LNCaP clone FGC (cell line): ENCODE measurements around the gene OR10H2.
A peak's percentile ranks its signal among the peaks of the same experiment; 100 is the strongest.
"Not testable (repeated sequence)": the region's sequence is repeated elsewhere in the genome, so short reads cannot be mapped to it uniquely, and the experiment has no call there.

Experiments used
- DNase-seq: peaks from one replicate; pipeline ENCODE4 v3.0.0-alpha.2; 2011; ENCODE audit warnings: low read depth
- H3K4me3 ChIP-seq: 2 replicates; pipeline ENCODE4 v1.5.1; 2011; ENCODE audit warnings: mild to moderate bottlenecking, low read depth, low read length, control low read depth
- CTCF ChIP-seq: IDR thresholded peaks from 2 replicates; pipeline ENCODE4 v1.5.1; 2012; ENCODE audit warnings: mild to moderate bottlenecking; ENCODE audit not compliant: control insufficient read depth, insufficient read depth; ENCODE audit errors: extremely low read depth

Gene OR10H2

GRCh38 chr19:15759962-15760565, 32.2 kb downstream of the OR10H2 start:
- H3K4me3 ChIP-seq: no peak overlapping the region
- TF ChIP-seq CTCF: peak; percentile 30
- no peak for DNase-seq

- no peak for DNase-seq
- H3K4me3 ChIP-seq: no peak overlapping the region
- no peak for TF ChIP-seq CTCF
Measured at GRCh38 chr19:15769586-15769985, 41.8 kb downstream of the OR10H2 start.

GRCh38 chr19:15774159-15774558, 46.3 kb downstream of the OR10H2 start:
- not testable (repeated sequence) for DNase-seq, H3K4me3 ChIP-seq

- no peak for DNase-seq
- no peak for TF ChIP-seq CTCF
- H3K4me3 ChIP-seq: no peak overlapping the region
Measured at GRCh38 chr19:15775249-15775648, 47.4 kb downstream of the OR10H2 start.

GRCh38 chr19:15776264-15776663, 48.4 kb downstream of the OR10H2 start:
- TF ChIP-seq CTCF: no peak
- DNase-seq: no peak
- no peak overlapping the region for H3K4me3 ChIP-seq

GRCh38 chr19:15776991-15777970, 49.5 kb downstream of the OR10H2 start:
- no peak for DNase-seq
- H3K4me3 ChIP-seq: no peak overlapping the region
- TF ChIP-seq CTCF: no peak
